GM13977 (cell line): ENCODE measurements around the gene HGFAC.
A peak's percentile ranks its signal among the peaks of the same experiment; 100 is the strongest.

Experiments
- DNase-seq: peaks from one replicate; pipeline ENCODE4 v3.0.0; 2012; ENCODE audit warnings: low spot score
- CTCF ChIP-seq: IDR thresholded peaks from 2 replicates; pipeline ENCODE4 v1.5.1; 2012; ENCODE audit warnings: mild to moderate bottlenecking, control low read depth; ENCODE audit not compliant: insufficient read depth; ENCODE audit errors: extremely low read depth, missing control alignments
- in situ Hi-C: fragments of 300-500 bp; cut with MboI; formaldehyde crosslinking; loops from one replicate; pipeline ENCODE4 v1.12.0; 2022; ENCODE audit warnings: low sequenced_read_pairs, low pct_unique_long_range_greater_than_20kb, mixed read lengths, inconsistent platforms; ENCODE audit not compliant: unreplicated experiment

Gene HGFAC

DNA sequence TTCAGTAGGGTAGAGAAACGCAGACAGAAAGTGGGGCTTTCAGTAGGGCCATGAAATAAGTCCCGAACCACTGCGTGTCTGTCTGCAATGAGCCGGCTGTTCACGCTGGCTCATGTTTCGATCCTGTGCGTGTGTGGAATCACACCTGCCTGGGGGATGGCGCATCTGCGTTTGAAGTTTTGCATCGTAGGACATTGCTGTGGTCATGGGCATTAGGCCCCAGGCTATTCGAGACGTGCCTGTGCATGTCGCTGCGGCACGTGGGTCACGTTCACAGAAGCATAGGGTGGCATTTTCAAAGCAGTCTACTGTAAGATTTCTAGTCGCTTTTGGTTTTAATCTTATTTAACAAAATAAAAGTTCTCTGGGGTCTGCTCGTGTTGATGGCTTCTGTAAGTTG is 25.5 kb upstream of the HGFAC start:
- in situ Hi-C loops = no loop called here
- DNase-seq = no peak
- TF ChIP-seq CTCF = no peak

- in situ Hi-C loops = no loop called here
- no peak for DNase-seq
- no peak for TF ChIP-seq CTCF
Measured at GRCh38 chr4:3416821-3417221, 24.9 kb upstream of the HGFAC start.

GRCh38 chr4:3417448-3417847 is 24.3 kb upstream of the HGFAC start:
- in situ Hi-C loops = no loop called here
- no peak for TF ChIP-seq CTCF
- DNase-seq = no peak

DNA sequence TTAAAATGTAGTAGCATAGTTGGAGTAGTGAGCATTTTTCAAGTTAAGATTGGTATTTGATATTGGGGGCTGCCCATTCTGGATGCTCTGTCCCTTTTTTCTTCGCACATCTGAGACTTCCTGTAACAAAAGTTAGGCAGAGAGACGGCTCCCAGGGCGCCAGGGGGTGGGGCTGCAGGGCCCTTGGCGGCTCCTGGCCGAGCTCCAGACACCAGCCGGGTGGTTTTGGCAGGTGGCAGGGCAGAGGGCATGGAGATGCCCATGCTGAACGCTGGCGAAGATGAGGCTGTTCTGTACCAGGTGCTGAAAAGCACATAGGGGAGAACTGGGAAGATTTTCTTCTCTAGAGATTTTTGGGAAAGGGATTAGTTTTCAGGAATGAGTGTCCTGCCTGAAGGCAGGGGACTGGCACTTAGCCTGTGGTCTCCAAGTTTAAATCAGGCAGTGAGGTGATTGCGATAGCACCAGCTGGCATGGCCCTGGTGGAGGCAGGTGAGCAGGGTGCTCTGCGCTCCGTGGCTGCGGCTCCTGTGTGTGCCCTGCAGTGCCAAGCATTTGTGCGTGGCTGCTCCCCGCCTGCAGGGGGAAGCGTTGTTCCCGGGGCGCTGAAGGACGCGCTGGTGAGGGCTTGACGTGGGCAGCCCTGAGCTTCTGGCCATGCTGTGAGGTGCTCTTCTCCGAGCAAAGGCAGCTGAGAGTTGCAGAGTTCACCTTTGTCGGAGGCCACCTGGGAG is 23.6 kb upstream of the HGFAC start:
- no peak for DNase-seq
- in situ Hi-C loops = no loop called here
- peak; percentile 11 for TF ChIP-seq CTCF

DNA sequence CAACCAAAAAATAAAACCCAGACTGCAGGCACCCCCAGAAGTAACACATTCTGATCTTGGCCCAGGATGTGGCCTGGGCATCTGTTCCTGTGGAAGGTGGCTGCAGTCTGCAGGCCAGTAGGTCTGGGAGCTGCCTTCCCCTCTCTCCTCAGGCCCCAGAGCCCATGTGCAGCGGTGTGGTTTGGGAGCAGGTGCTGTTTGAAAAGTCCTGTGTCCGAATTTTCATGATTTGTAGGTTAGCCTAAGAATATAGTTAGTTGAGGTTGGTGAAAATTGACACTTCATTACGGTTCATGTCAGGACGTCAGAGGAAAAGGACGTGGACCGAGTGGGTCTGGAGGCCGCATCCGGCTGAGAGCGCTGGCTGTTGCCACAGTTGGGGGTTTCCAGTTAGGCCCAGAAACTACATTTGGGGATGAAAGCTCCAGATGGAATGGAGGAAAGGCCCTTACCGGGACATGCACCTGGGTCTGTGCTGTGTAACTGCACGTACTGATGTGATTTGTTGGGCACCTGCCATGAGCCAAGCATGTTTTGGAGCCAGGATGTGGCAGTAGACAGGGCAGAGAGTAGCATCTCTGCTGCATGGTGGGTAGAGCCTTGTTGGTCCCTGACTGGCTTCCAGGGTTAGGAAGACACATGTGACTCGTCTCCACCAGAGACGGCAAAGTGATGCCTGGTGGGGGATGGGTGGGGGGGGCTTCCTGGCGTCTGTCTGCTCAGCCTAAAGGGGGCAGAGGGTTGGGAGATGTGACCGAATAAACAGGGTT is 21.7 kb upstream of the HGFAC start:
- in situ Hi-C loops = no loop called here
- no peak for TF ChIP-seq CTCF
- no peak for DNase-seq

- no peak for TF ChIP-seq CTCF
- in situ Hi-C loops = no loop called here
- no peak for DNase-seq
Measured at GRCh38 chr4:3420606-3420955, 21.2 kb upstream of the HGFAC start.
